Ovary (tissue), 3 donors: ENCODE results near the gene PRRT1.

Source experiments
- POLR2A ChIP-seq: fragments of 450-650 bp; IDR thresholded peaks from one replicate; pipeline ENCODE4 v1.6.1; 2017; ENCODE audit warnings: antibody characterized with exemption, mild to moderate bottlenecking, moderate library complexity
- TF ChIP-seq, protein P1 (sequence below), 3 donors: fragments of 450-650 bp in 2 of 3; fragments of 200-600 bp in 1 of 3; IDR thresholded peaks; one replicate each; pipeline versions ENCODE4 v1.5.1 to v1.8.0; 2016 to 2022; ENCODE audit warnings: antibody characterized with exemption in 3 of 3, mild to moderate bottlenecking in 1 of 3
- donor health status: DM: no; HTN: no; CAD: no.

DNA sequence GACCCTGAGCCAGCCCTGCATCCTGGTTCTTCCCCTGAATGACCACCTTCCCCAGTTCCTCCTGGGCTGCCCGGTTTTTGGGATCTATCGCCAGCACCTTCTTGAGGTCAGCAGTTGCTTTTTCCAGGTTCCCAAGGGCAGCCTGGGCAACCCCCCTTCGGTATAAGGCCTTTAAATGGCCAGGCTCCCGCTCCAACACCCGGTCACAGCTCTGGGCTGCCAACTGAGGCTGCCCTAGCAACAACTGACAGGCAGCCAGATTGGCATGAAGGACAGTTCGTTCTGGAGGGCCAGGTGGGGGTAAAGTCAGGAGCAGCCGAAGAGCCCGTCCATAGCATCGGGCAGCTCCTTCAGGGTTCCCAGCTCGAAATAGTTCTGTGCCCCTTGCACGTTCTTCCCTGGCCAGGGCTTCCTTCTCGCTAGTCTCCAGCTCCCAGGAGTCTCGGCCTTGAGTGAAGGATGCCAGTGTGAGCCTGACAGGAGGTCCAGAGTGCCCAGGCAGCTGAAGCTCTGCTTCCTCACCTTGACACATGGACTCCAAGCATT, 22.9 kb downstream of the PRRT1 start:
- TF ChIP-seq, protein P1, sequence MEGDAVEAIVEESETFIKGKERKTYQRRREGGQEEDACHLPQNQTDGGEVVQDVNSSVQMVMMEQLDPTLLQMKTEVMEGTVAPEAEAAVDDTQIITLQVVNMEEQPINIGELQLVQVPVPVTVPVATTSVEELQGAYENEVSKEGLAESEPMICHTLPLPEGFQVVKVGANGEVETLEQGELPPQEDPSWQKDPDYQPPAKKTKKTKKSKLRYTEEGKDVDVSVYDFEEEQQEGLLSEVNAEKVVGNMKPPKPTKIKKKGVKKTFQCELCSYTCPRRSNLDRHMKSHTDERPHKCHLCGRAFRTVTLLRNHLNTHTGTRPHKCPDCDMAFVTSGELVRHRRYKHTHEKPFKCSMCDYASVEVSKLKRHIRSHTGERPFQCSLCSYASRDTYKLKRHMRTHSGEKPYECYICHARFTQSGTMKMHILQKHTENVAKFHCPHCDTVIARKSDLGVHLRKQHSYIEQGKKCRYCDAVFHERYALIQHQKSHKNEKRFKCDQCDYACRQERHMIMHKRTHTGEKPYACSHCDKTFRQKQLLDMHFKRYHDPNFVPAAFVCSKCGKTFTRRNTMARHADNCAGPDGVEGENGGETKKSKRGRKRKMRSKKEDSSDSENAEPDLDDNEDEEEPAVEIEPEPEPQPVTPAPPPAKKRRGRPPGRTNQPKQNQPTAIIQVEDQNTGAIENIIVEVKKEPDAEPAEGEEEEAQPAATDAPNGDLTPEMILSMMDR (IDR thresholded peaks at IDR 0.05): no peak
- TF ChIP-seq POLR2A: no peak
